Loucy (cell line): Measurements from ENCODE around the gene SPRYD3.

ENCODE experiments used
- H2AFZ ChIP-seq: fragments of 200-600 bp; sonication (generic); 2 replicates; pipeline ENCODE4 v1.6.0; 2016; ENCODE audit warnings: antibody characterized with exemption, mild to moderate bottlenecking, low read length, moderate library complexity
- H3F3A ChIP-seq: fragments of 200-600 bp; 2 replicates; pipeline ENCODE4 v1.6.0; 2016; ENCODE audit warnings: antibody characterized with exemption, low read depth, mild to moderate bottlenecking
- H3K27me3 ChIP-seq: fragments of 200-600 bp; sonication (generic); 2 replicates; pipeline ENCODE4 v1.6.1; 2014; ENCODE audit warnings: low read length, mild to moderate bottlenecking; ENCODE audit not compliant: insufficient read depth, poor library complexity, severe bottlenecking
- H3K36me3 ChIP-seq: fragments of 200-600 bp; sonication (generic); 2 replicates; pipeline ENCODE4 v1.6.1; 2016; ENCODE audit warnings: low read length; ENCODE audit not compliant: insufficient read depth
- H3K4me1 ChIP-seq: fragments of 200-600 bp; sonication (generic); 2 replicates; pipeline ENCODE4 v1.5.1; 2014; ENCODE audit warnings: low read length, mild to moderate bottlenecking; ENCODE audit not compliant: insufficient read depth, poor library complexity, severe bottlenecking
- H3K4me2 ChIP-seq: fragments of 200-600 bp; sonication (generic); 2 replicates; pipeline ENCODE4 v1.6.0; 2014; ENCODE audit warnings: antibody characterized with exemption, low read length, low read depth, mild to moderate bottlenecking; ENCODE audit not compliant: poor library complexity, severe bottlenecking
- H3K4me3 ChIP-seq: fragments of 200-600 bp; sonication (generic); 2 replicates; pipeline ENCODE4 v1.5.1; 2014; ENCODE audit warnings: low read length, mild to moderate bottlenecking, mixed read lengths; ENCODE audit not compliant: poor library complexity, severe bottlenecking
- H3K79me2 ChIP-seq: fragments of 200-600 bp; sonication (generic); 2 replicates; pipeline ENCODE4 v1.6.1; 2014; ENCODE audit warnings: low read length; ENCODE audit not compliant: insufficient read depth
- H3K9ac ChIP-seq: fragments of 200-600 bp; sonication (generic); 2 replicates; pipeline ENCODE4 v1.6.0; 2014; ENCODE audit warnings: mild to moderate bottlenecking, low read depth, low read length, moderate library complexity; ENCODE audit not compliant: poor library complexity, severe bottlenecking
- H3K9me2 ChIP-seq: fragments of 200-600 bp; sonication (generic); replicated peaks from 2 replicates; pipeline ENCODE4 v1.6.1; 2016; ENCODE audit warnings: low read depth, low read length, mixed read lengths
- H3K9me3 ChIP-seq: fragments of 200-600 bp; sonication (generic); 2 replicates; pipeline ENCODE4 v1.6.1; 2014; ENCODE audit warnings: mild to moderate bottlenecking, antibody characterized with exemption, low read length, low read depth; ENCODE audit not compliant: insufficient read depth
- H4K20me1 ChIP-seq: fragments of 200-600 bp; sonication (generic); 2 replicates; pipeline ENCODE4 v1.6.0; 2014; ENCODE audit warnings: antibody characterized with exemption, low read length, mild to moderate bottlenecking; ENCODE audit not compliant: insufficient read depth, poor library complexity, severe bottlenecking
- CTCF ChIP-seq: fragments of 200-600 bp; sonication (generic); conservative IDR thresholded peaks from 2 replicates; pipeline ENCODE4 v1.5.1; 2014; ENCODE audit warnings: mild to moderate bottlenecking, antibody characterized with exemption, low read length
- EZH2phosphoT487 ChIP-seq: fragments of 200-600 bp; IDR thresholded peaks from 2 replicates; pipeline ENCODE4 v1.6.1; 2018; ENCODE audit warnings: antibody characterized with exemption, mild to moderate bottlenecking, moderate library complexity, borderline replicate concordance

Gene SPRYD3

GRCh38 chr12:53059434-53060063 lies 19.6 kb downstream of the SPRYD3 start:
- TF ChIP-seq EZH2phosphoT487 = no peak
- TF ChIP-seq CTCF = no peak
- H3K9me3 ChIP-seq = no peaks in the 10 kb centered on the region
- H3K4me2 ChIP-seq = no peak overlapping the region
- H3K9me2 ChIP-seq = no peaks in the 10 kb centered on the region
- no peak overlapping the region for H3K4me3 ChIP-seq
- peaks cover 6% of the 10 kb centered on the region for H3K4me1 ChIP-seq
- H3K27me3 ChIP-seq = no peaks in the 10 kb centered on the region
- H3K9ac ChIP-seq = no peak overlapping the region
- H3K79me2 ChIP-seq = no peaks in the 10 kb centered on the region
- no peak overlapping the region for H2AFZ ChIP-seq
- H3K36me3 ChIP-seq = no peaks in the 10 kb centered on the region
- no peaks in the 10 kb centered on the region for H3F3A ChIP-seq
- no peaks in the 10 kb centered on the region for H4K20me1 ChIP-seq

DNA sequence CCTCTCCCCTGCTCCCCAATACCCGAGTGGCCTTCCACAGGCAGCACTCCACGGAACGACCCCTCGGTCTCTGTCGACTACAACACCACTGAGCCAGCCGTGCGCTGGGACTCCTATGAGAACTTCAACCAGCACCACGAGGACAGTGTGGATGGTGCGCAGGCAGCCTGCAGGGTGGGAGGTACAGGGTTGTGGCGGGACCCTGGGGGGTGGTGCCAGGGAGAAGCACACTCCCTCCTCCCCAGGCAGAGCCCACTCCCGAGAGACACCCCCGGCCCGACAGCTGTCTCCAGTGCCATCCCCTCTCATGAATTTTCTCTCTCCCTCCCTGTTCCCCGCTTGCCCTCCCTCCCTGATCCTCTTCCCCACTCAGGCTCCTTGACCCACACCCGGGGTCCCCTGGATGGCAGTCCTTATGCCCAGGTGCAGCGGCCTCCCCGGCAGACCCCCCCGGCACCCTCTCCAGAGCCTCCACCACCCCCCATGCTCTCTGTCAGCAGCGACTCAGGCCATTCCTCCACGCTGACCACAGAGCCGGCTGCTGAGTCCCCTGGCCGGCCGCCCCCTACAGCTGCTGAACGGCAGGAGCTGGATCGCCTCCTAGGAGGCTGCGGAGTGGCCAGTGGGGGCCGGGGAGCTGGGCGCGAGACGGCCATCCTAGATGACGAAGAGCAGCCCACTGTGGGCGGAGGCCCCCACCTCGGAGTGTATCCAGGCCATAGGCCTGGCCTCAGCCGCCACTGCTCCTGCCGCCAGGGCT lies 20.3 kb downstream of the SPRYD3 start:
- Histone ChIP-seq H3F3A (no peaks in the 10 kb centered on the region), H3K4me2 (no peak overlapping the region), H3K9me2 (no peaks in the 10 kb centered on the region), H3K9ac (no peak overlapping the region), H3K36me3 (no peaks in the 10 kb centered on the region), H4K20me1 (no peaks in the 10 kb centered on the region), H3K4me1 (peaks cover 10% of the 10 kb centered on the region), H3K9me3 (no peaks in the 10 kb centered on the region), H2AFZ (no peak overlapping the region), H3K27me3 (no peaks in the 10 kb centered on the region), H3K4me3 (no peak overlapping the region), H3K79me2 (no peaks in the 10 kb centered on the region)
- TF ChIP-seq CTCF = no peak
- TF ChIP-seq EZH2phosphoT487 = no peak

DNA sequence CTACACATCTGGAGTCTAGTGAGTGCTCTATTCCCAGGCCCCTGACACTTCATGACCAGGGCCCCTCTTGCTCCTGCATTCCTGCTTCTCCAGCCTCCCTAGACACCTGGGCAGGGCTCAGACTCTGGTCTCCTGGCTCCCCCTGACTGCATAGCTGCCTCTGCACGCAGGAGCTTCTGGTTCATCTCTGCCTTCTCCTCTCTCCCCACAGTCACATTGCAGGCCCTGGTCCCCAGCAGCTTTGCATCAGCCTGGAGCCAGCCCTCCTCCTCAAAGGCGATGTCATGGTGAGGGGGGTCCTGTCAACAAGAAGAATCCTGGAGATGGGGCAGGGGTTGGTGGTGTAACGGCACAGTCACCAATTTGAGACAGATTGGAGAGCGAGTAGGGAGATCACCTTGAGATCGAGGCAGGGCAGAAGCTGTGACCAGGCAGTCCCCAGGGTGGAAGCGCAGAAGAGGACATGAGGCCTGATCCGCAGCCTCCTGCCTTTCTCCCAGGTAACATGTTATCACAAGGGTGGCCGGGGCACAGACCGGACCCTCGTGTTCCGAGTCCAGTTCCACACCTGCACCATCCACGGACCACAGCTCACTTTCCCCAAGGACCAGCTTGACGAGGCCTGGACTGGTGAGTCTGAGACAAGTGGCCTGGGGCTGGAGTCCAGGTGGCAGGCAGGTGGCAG lies 21.2 kb downstream of the SPRYD3 start:
- Histone ChIP-seq H3K4me1 (peaks cover 14% of the 10 kb centered on the region), H3K79me2 (no peaks in the 10 kb centered on the region), H3K9ac (no peak overlapping the region), H3K9me3 (no peaks in the 10 kb centered on the region), H3K4me3 (no peak overlapping the region), H3K27me3 (no peaks in the 10 kb centered on the region), H3F3A (no peaks in the 10 kb centered on the region), H3K36me3 (no peaks in the 10 kb centered on the region), H3K9me2 (no peaks in the 10 kb centered on the region), H3K4me2 (no peak overlapping the region), H4K20me1 (no peaks in the 10 kb centered on the region), H2AFZ (no peak overlapping the region)
- TF ChIP-seq EZH2phosphoT487 (no peak), CTCF (no peak)
